HG03064 (cell line): ENCODE results near the gene C9orf85.
"Not testable (repeated sequence)": the region's sequence is repeated elsewhere in the genome, so short reads cannot be mapped to it uniquely, and the experiment has no call there.

Source experiments
- ATAC-seq: cut with Tn5 transposase; IDR thresholded peaks from one replicate; pipeline ENCODE4 v1.9.1; 2021; ENCODE audit warnings: low read depth; ENCODE audit not compliant: unreplicated experiment

Gene C9orf85

DNA sequence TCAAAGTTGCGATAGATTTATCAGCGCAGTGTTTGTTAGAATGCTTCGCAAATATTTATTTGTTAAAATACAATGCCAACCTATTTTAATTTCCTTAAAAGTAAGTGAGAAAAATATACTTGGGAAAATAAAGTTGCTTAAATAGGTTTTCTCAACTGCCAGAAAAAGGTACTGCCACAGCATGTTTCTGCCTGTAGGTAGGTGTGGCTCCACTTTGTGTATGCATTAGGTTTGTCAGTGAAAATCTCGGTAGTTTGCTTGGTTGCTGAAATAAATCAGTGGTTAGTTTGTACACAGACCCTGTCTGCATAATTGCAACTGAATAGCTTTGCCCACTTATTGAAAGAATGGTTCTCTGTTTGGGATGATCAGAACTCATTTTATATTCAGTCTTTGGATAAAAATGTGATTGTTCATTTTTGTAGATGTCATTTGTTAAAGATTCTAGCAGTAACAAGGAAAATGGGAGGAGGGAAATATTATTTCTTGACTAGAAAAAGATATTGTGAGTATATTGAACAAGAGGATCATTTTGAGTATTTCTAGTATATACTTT, 25.7 kb downstream of the C9orf85 start:
- no peak for ATAC-seq

DNA sequence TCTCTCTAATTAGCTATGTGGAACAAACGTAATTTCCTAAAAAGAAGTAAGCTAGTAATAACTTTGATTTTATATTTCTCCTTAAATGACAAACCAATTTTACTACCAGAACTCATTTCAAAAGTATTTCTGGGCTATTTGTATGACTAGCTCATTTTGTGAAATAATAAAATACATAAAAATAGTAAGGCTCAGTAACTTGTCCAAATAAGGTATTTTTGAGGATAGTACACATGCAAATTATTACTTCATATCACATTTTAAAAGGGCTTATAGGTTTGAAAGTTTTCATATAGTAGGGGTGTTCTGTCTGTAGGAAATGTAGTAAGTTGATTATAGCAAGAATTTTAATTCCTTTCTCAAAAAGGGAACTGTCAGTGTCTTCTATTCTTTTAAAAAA, 26.5 kb downstream of the C9orf85 start:
- no peak for ATAC-seq

DNA sequence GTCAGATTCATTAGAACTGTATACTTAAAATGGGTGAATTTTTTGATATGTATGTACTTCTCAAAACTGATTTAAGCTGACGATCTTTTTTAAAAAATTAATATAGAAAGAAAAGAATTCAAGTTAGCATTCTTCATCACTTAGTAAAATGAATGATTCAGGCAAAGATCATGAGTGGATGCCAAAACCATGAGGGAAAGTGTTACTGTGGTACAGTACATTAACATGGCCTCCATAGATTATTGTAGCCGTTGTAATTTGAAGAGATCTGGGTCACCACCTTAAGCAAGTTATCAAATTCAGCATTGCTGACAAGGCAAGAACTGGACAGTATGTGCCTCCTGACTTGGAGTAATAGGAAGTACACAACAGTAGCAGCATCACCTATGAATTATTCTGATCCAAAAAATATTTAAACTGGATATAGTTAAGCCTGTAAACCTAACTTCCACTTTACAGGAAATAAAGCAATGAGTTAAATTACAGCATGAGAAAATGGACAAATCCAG, 29.7 kb downstream of the C9orf85 start:
- no peak for ATAC-seq

DNA sequence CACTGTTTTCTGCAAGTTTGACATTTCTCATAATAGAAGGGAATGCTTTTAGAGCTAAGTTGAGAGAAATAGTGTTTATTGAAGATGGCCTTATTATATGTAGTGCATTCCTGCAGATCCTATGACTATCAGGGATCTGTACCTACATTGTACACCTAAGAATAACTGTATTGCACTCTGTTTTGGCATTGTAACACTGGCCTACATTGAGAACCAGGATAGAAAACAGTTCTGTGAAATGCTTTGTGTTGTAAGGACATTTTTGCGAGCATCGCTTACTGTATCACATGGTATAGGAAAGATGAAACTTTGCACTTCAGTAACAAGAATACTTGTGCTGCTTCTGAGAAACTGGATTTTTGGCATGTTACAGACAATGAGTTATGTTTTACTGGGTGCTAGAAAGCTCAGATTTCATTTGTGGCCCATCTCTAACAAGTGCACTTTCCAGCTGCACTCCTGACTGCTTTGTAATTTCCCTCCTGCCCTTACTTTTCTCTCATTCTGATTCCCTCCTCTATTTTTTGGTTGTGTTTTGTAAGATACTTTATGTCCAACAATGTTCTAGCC, 30.6 kb downstream of the C9orf85 start:
- ATAC-seq, result no peak

DNA sequence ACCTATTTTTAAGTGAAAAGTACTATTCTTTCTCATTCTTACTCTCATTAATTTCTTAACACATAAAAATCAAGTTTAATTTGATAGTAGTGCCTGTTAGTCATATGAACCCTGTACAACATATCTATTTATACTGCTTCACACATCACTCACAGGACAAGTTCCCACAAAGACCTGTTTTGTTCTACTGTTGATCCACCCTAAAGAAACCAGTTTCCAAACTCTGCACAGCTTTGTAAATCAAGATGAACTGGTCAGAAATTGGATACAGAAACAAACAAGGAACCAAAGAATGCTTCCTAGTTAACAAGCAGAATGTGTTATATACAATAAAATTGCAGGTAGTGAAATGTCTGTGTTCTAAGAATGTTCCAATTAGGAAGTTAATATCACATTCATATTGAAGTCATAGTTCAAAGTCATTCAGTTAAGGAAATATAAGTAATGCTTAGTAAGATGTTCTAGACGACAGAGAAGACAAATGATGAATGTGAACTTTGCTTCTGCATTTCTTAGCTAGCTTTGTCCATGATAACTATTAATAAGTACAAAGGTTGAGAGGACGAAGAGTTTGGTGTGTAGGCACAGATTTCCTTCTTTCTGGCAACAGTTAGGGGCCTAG, 33.4 kb downstream of the C9orf85 start:
- no peak for ATAC-seq

DNA sequence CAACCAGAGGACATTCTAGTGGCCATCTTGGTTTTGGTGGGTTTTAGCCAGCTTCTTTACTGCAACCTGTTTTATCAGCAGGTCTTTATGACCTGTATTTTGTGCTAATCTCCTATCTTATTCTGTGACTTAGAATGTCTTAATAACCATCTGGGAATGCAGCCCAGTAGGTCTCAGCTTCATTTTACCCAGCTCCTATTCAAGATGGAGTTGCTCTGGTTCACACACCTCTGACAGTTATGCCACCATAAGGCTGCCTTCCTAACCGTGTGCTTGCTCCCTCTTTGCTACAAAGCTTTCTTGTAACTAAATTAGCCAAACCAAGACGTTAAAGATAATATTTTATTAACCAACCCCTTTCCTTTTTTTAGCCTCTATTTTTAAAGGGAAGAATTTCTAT, 43.2 kb downstream of the C9orf85 start:
- not testable (repeated sequence) for ATAC-seq

DNA sequence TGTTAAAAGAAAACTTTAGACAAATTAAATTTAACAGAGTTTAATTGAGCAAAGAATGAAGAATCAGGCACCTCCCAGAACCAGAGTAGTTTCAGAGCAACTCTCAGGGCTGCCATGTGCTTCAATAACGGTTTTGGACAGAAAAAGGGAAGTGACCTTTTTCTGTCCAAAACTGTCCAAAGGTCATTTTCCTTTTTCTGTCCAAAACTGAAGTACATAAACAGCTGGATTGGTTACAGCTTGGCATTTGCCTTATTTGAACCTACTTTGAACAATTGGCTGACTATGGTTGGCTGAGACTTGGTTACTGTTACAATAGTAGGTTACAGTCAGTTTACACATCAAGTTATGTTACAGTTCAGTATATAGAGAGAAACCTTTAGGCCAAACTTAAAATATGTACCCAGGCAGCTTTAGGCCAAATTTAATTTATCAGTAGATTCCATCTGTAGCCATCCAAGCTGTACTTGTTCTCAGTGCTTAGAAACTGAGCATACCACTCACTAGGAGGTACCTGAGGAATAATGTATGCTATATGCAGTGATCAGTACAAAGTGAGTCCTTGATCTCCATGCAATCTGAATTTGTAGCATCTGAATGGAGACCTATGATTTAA, 44.0 kb downstream of the C9orf85 start:
- no peak for ATAC-seq

DNA sequence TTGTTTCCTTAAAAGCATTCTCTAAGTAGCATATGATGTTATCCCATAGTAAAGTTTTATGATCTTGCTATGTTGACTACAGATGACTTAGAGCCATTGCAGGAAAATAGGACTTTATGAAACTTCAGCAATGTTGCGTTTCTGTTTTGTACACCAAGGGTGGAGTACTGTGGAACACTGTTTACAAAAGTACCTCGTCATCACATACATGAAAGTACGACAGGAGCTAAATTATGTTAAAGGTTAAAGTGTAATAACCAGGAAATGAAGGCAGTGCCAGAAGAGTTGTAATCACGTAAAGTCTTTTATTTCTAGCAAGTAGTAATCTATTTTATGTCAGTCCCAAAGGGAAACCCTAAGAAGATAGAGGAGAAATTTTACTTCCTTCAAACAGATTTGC, 50.9 kb downstream of the C9orf85 start:
- ATAC-seq, result no peak

DNA sequence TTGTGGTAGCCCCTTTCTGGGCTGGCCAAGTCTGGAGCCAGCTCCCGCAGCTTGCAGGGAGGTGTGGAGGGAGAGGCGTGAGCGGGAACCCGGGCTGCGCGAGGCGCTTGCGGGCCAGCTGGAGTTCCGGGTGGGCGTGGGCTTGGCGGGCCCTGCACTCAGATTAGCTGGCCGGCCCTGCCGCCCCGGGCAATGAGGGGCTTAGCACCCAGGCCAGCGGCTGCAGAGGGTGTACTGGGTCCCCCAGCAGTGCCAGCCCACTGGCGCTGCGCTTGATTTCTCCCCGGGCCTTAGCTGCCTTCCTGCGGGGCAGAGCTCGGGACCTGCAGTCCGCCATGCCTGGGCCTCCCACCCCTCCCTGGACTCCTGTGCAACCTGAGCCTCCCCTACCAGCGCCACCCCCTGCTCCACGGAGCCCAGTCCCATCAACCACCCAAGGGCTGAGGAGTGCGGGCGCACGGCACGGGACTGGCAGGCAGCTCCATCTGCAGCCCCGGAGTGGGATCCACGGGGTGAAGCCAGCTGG, 52.1 kb downstream of the C9orf85 start:
- not testable (repeated sequence) for ATAC-seq

DNA sequence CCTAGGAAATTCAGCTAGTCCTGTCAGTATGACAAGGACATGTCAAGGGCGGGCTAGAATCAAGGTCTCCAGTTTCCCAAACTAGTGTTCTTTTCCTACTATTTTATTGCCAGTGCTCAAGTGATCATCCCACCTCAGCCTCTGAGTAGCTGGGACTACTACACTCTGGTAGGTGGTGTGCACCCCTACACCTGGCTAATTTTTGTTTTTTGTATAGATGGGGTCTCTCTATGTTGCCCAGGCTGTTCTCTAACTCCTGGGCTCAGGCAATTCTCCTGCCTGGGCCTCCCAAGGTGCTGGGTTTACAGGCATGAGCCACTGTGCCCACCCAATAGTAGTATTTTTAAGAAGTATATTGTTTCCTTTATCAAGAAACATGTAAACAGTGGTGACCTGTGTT, 54.0 kb downstream of the C9orf85 start:
- no peak for ATAC-seq

DNA sequence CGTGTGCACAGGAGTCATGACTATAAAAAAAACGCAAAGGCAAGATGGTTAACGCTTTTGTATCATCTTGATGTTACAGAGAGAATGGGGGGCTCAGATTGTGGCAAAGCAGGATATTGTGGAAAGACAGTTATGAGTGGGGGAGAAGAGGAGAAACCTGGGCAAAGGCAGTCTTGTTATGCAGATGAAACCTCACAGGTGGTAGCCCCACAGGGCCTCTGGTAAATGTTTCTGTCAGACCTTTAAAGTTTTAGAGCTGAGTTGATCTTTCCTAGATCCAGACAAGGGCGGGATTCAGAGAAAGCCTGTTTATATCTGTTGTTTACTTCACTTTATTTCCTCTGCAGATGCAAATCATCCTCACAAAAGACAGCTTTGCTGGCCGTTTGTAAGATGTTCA, 55.2 kb downstream of the C9orf85 start:
- no peak for ATAC-seq

DNA sequence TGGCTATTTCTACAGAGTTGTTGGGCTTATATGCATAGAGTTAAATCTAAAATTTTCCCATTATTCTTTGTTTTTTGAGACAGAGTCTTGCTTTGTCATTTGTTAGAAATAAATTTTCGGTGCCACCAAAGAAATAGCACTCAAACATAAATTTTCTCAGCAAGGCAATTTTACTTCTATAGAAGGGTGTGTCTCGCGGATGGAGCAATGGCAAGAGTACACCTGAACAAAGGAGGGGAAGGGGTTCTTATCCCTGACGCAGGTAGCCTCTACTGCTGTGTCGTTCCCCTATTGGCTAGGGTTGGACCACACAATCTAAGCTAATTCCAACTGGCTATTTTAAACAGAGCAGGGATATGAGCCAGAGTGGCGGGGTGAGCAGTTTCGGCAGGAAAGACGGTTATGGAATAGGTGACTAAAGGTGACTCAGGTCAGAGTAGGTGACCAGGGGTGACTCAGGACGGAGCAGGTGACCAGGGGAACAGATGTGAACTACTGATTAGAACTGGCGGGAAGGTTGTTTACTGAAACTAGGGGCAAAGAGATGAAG, 57.2 kb downstream of the C9orf85 start:
- ATAC-seq, result no peak

DNA sequence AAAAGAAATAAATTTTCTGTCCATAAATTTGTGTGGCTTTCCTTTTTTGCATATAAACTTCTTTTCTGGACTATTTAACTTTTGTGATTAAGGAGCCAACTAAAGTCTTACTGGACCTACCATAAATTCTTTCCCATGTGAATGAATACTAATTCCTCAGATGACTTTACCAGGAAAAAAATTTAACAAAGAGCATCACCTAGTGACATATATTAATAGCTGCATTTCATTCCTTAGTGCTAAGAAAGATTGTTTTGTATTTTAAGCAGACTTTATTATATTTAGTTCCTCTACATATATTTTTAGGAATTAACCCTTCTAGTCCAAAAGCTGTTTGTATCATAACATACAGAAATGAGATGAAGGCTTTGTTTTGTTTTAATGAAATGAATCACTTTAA, 64.4 kb downstream of the C9orf85 start:
- ATAC-seq, result no peak

DNA sequence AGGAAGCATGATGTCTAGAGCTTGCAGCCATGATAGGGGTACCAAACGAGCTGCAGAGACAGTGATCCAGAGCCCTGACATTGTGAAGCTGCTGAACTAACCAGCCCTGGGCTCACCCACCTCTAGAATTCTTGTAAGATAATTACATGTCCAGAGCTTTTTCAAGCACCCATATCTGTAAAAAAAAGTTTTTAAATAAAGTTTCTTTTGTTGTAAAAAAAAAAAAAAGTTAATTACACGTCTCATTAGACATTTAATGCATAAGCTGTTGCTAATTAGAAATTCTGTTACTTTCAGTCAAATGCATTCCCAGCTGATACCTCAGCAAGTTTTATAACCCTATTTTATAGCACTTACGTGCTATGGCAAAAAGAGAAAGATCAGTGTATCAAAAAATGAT, 65.6 kb downstream of the C9orf85 start:
- ATAC-seq, result no peak

DNA sequence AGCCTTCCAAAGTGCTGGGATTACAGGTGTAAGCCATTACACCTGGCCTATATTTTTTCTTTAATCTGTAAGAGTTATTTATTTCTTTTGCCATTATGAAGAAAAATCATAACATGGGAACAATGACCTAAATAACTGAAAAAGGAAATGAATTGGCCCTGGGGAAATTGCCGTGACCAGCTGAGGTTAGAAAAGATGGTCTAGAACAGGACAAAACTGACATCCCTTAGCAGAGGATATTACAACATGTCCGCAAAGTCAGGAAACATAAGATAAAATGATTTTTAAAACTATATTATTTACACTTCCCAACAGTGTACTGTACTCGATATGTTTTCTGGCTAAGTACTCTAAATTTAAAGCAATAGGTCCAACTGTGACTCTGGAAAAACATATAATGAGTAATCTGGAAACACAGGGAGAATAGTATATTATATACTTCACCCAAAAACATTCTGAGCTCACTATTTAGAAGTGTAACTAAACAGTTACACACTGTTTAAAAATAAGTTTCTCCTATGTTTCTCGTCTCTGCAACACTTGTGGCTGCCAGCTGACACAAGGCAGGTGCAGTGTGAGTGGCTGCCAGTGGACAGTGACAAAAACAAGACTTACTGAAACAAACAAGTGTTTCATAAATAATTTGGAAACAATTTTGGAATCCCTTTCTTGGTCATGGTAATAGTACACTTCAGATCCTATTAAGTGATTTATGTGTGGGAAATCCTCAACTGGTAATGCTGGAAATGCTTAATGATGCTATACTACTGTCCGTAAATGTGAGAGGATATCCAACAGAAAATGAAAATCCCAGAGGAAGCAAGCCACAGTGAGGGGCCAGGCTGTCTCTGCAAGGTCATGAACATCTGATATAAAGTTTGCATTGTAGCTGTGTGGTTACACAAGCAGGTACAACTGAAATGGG, 69.1 kb downstream of the C9orf85 start:
- no peak for ATAC-seq

DNA sequence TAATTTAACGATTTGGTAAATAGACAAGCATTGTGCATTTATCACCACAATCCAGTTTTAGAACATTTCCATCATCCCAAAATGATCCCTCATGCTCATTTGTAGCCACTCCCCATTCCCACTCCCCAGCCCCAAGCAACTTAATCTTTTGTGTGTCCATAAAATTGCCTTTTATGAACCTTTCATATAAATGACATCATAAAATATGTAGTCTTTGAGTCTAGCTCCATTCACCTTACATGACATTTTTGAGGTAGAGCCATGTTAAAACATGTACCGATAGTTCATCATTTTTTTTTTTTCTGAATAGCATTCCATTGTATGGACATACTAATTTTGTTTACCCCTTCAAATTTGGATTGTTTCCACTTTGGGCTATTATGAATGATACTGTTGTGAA, 70.5 kb downstream of the C9orf85 start:
- ATAC-seq, result no peak

DNA sequence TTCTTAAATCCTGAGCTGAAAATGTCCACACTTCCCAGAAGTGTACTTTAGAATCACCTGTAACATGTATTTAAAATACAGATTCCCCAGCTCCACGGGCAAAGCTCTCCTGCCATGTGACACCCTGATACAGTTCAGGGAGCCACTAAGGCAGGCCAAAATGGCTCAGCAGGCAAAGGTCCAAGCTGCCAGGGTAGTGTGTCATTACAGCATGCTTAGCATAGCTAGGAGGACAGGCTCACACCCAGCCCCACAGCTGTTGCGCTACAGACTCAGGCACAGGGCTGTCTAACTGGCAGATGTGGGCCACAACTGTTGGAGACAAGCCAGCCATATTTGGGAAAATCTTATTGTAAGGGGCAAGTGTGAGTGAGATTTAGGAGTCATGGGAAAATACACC, 73.0 kb downstream of the C9orf85 start:
- no peak for ATAC-seq

DNA sequence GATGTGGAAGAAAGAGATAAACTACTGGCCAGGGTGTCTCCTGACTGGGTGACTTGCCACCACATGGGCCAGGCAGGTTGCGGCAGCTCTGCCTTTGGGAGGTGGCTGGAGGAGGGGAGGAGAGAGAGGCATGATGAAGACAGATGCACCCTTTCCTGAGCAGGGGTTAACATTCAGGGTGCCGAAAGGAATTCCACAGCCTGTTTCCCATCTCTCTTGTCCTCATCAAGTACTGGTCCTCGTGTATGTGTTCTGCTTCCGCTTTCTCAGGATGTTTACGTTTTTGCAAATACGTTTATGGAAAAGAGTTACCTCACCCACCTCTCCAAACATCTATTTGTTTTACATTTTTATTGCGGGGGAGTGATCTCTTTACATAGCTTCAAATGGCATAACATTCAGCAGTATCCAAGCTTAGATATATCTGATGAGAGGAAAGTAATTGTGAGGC, 73.4 kb downstream of the C9orf85 start:
- no peak for ATAC-seq

DNA sequence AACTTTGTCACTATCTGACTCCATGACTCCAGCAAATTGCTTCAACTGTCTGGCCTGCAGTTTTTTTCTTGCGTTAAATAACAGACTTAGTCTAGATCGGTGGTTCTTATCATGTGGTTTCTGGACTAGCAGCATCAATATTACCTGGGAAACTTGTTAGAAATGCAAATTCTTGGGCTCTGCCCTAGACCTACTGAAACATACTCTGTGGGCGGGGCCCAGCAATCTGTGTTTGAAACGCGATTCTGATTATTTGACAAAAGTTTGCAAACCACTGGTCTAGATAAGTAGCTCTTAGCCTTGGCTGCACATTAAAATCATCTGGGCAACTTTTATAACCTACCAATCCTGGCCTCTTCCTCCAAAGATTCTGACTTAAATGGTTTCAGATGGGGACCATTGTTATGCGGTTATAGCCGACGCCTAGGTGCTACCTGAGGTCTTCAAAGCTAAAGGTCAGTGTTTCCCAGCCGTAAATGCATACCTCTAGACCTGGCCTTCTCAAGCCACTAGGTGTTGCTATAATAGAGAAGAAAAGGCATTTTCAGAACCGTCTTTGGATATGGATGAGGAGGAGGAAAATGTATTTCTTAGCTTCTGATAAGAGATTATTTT, 74.0 kb downstream of the C9orf85 start:
- no peak for ATAC-seq

DNA sequence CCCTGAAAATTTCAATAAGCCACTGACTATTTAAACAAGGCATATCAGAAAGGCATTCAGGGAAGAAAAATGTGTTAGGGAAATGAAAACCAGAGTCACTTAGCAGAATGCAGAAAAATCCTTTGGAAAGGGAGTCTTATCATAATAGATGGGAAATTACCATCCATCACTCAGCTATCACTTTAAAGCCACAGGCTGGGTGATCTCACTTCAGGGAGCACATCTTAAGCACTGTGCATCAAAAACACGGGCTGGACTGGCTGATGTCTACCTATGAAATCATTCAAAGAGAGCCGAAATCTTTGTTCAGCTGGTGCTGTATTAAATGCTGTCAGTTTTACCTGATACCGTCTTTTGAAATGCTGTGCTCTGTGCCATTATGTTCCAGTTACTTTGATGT, 75.5 kb downstream of the C9orf85 start:
- ATAC-seq, result no peak
